ENCODE data around the gene SLC5A5.
A peak's percentile ranks its signal among the peaks of the same experiment; 100 is the strongest.

- no peak for TF ChIP-seq CEBPB (IDR thresholded peaks at IDR 0.05; ENCODE audit: low read depth, low read length)
- peak; percentile 81 to 93 (median 82) for TF ChIP-seq CTCF (IDR thresholded peaks at IDR 0.05; ENCODE audit: control extremely low read depth in 1 of 3, insufficient read depth in 1 of 3, low read depth in 1 of 3, low read length in 3 of 3)
- peak; percentile 35; the same call in 1 of the 2 replicates for TF ChIP-seq ATF3 (IDR thresholded peaks at IDR 0.05; ENCODE audit: insufficient read depth, low read depth, low read length)
- peak; percentile 55 for TF ChIP-seq MAX (IDR thresholded peaks at IDR 0.05)
- peak; percentile 85 to 97 for TF ChIP-seq POLR2A (IDR thresholded peaks at IDR 0.05; ENCODE audit: control extremely low read depth in 1 of 2, low read depth in 2 of 2, low read length in 2 of 2)
- peak; percentile 86 for TF ChIP-seq YY1 (IDR thresholded peaks at IDR 0.05; ENCODE audit: low read depth, low read length)
- no peak; a peak in 1 of 4 replicates for TF ChIP-seq SIN3A (conservative IDR thresholded peaks at IDR 0.05 in 1 of 2, IDR thresholded peaks at IDR 0.05 in 1 of 2; ENCODE audit: low read depth in 1 of 2, low read length in 2 of 2)
- TF ChIP-seq USF2 (IDR thresholded peaks at IDR 0.05; ENCODE audit: low read length) = no peak; the same call in 1 of the 2 replicates
- TF ChIP-seq EP300 (IDR thresholded peaks at IDR 0.05; ENCODE audit: borderline replicate concordance in 1 of 2, low read depth in 2 of 2, low read length in 2 of 2) = no peak; a peak in 1 of 3 replicates
- TF ChIP-seq MAFK (IDR thresholded peaks at IDR 0.05; ENCODE audit: low read depth, low read length) = no peak
- TF ChIP-seq BCL11A (IDR thresholded peaks at IDR 0.05; ENCODE audit: low read depth in 2 of 2, low read length in 2 of 2) = no peak
- TF ChIP-seq RAD21 (IDR thresholded peaks at IDR 0.05 in 1 of 2, conservative IDR thresholded peaks at IDR 0.05 in 1 of 2; ENCODE audit: low read depth in 2 of 2, low read length in 2 of 2) = peak; percentile 76 to 79
- no peak for TF ChIP-seq CBX5 (IDR thresholded peaks at IDR 0.05; ENCODE audit: low read depth, low read length)
Observed at GRCh38 chr19:17859533-17860330, 12.0 kb upstream of the SLC5A5 start, which contains the start of gene RPL18A.
